Calu3 (cell line): ENCODE results near the gene EPHA3. TPM values are rescaled to one million over a fixed set of nuclear protein-coding genes. Genes with fewer than 3 reads are reported as not detected.

Source experiments
- BruUV-seq: library from RNA; stranded (reverse); fragments of 400-500 nt; replicated peaks from 2 replicates; lab custom pipeline; 2021; lab: Mats Ljungman, UMichigan
- CTCF ChIA-PET: fragments of 300-600 bp; sonication (Branson Sonifier 250); formaldehyde crosslinking; loops from one replicate; lab custom pipeline; 2022; ENCODE audit warnings: antibody characterized with exemption; lab: Charles Lee
- DNase-seq: peaks from one replicate; pipeline ENCODE4 v3.0.0; 2022
- H3K27ac Mint-ChIP-seq: one replicate; pipeline ENCODE4 v1.8.0; 2022; ENCODE audit warnings: mixed read lengths; ENCODE audit not compliant: unreplicated experiment
- H3K27me3 Mint-ChIP-seq: one replicate; pipeline ENCODE4 v1.8.0; 2022; ENCODE audit warnings: mixed read lengths; ENCODE audit not compliant: unreplicated experiment
- H3K36me3 Mint-ChIP-seq: one replicate; pipeline ENCODE4 v1.8.0; 2022; ENCODE audit warnings: mild to moderate bottlenecking, moderate library complexity, mixed read lengths; ENCODE audit not compliant: insufficient read depth, unreplicated experiment
- H3K4me1 Mint-ChIP-seq: one replicate; pipeline ENCODE4 v1.8.0; 2022; ENCODE audit warnings: mild to moderate bottlenecking, low read depth, mixed read lengths; ENCODE audit not compliant: unreplicated experiment
- H3K4me3 Mint-ChIP-seq: one replicate; pipeline ENCODE4 v1.8.0; 2022; ENCODE audit warnings: mild to moderate bottlenecking, low read depth, moderate library complexity, mixed read lengths; ENCODE audit not compliant: unreplicated experiment
- H3K9me3 Mint-ChIP-seq: one replicate; pipeline ENCODE4 v1.8.0; 2022; ENCODE audit warnings: low read depth, mixed read lengths; ENCODE audit not compliant: unreplicated experiment
- CTCF ChIP-seq: fragments of 200-600 bp; IDR thresholded peaks from one replicate; pipeline ENCODE4 v1.8.0; 2022; ENCODE audit warnings: antibody characterized with exemption; ENCODE audit not compliant: unreplicated experiment
- intact Hi-C: fragments of 100-400 bp; cut with micrococcal nuclease; formaldehyde crosslinking; loops from one replicate; pipeline ENCODE4 v1.10.0; 2022; ENCODE audit not compliant: unreplicated experiment
- total RNA-seq: library from RNA; stranded (reverse); gene quantifications from 2 replicates; pipeline ENCODE4 v1.2.3, GENCODE V29; 2022

The EPHA3 gene
- total RNA-seq, 1 experiment from 2014 or later, result 31.6 TPM

DNA sequence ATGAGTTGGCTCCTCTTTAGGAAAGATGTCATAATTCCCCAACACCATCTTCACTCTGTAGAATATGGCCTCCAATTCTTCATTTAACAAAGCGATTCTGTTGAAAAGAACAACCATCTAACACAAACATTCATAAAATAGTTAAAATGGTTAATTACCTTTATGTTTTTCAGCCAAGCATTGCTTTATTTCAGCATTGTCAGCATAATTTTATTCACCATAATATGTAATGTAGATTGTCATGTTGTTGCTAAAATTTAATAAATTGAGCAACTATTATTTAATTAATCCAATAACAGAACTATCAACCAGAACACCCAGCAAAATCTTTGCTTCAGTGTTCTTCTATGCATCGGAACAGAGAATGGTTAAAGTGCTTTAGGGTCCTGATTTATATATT is 46.2 kb upstream of the EPHA3 start:
- TF ChIP-seq CTCF, result no peak
- no peak overlapping the region for H3K27ac Mint-ChIP-seq
- no TSS peak for BruUV-seq
- no peaks in the 10 kb centered on the region for H3K9me3 Mint-ChIP-seq
- intact Hi-C loops, result no loop called here
- no peaks in the 10 kb centered on the region for H3K27me3 Mint-ChIP-seq
- no peak for DNase-seq
- CTCF ChIA-PET, result no interaction called here
- no peaks in the 10 kb centered on the region for H3K36me3 Mint-ChIP-seq
- no peak overlapping the region for H3K4me3 Mint-ChIP-seq
- peaks cover 10% of the 10 kb centered on the region for H3K4me1 Mint-ChIP-seq

GRCh38 chr3:89067736-89068135 is 39.7 kb upstream of the EPHA3 start:
- intact Hi-C loops, result no loop called here
- no TSS peak for BruUV-seq
- H3K27ac Mint-ChIP-seq, result no peak overlapping the region
- no peaks in the 10 kb centered on the region for H3K27me3 Mint-ChIP-seq
- no peak for TF ChIP-seq CTCF
- H3K4me1 Mint-ChIP-seq, result no peaks in the 10 kb centered on the region
- DNase-seq, result no peak
- CTCF ChIA-PET, result no interaction called here
- H3K36me3 Mint-ChIP-seq, result no peaks in the 10 kb centered on the region
- no peaks in the 10 kb centered on the region for H3K9me3 Mint-ChIP-seq
- no peak overlapping the region for H3K4me3 Mint-ChIP-seq

GRCh38 chr3:89072642-89073041 is 34.8 kb upstream of the EPHA3 start:
- H3K27me3 Mint-ChIP-seq, result no peaks in the 10 kb centered on the region
- CTCF ChIA-PET, result no interaction called here
- H3K4me3 Mint-ChIP-seq, result no peak overlapping the region
- intact Hi-C loops, result no loop called here
- DNase-seq, result no peak
- H3K4me1 Mint-ChIP-seq, result no peaks in the 10 kb centered on the region
- H3K27ac Mint-ChIP-seq, result no peak overlapping the region
- no peaks in the 10 kb centered on the region for H3K36me3 Mint-ChIP-seq
- BruUV-seq, result no TSS peak
- TF ChIP-seq CTCF, result no peak
- H3K9me3 Mint-ChIP-seq, result no peaks in the 10 kb centered on the region

GRCh38 chr3:89079944-89080343 is 27.5 kb upstream of the EPHA3 start:
- Mint-ChIP-seq H3K27me3 (no peaks in the 10 kb centered on the region), H3K27ac (no peak overlapping the region), H3K4me1 (no peaks in the 10 kb centered on the region), H3K36me3 (no peaks in the 10 kb centered on the region), H3K4me3 (no peak overlapping the region), H3K9me3 (no peaks in the 10 kb centered on the region)
- no peak for DNase-seq
- TF ChIP-seq CTCF, result no peak
- BruUV-seq, result no TSS peak
- CTCF ChIA-PET, result no interaction called here
- intact Hi-C loops, result no loop called here
